ENCODE data around the gene PLEKHF1.

DNA sequence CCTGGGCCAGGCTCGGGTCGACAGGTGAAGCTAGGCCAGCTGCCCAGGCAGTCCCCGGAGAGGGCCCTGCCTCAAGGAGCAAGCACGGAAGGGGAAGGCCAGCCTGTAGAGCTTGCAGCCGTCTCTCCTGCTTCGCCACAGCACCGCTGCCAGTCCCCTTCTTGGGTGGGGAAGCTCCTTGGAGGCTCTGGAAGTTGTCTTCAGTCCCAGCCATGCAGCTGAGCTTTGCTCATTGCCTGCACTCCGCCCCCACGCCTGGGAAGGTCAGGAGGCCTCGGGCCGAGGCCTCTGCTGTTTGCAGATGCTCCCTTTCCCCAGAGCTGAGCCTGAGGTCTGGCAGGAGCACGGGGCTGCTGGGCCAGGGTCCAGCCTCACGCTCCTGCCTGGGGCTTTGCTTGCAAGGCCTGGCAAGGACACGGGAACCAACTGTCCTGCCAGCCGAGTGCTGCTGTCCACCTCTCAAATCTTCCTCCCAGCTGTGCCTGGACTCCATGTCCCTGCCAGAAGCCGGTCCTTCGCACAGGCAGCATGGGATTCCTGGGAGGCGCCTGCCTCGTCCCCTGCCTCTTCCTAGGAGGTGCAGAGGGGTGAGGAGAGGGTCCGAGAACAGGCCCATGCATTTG is 13.3 kb downstream of the PLEKHF1 start:
- TF ChIP-seq CTCF (IDR thresholded peaks at IDR 0.05; ENCODE audit: control extremely low read depth in 1 of 3, insufficient read depth in 1 of 3, low read depth in 1 of 3, low read length in 3 of 3) (no peak), EP300 (IDR thresholded peaks at IDR 0.05; ENCODE audit: borderline replicate concordance in 1 of 2, low read depth in 2 of 2, low read length in 2 of 2) (no peak), POLR2A (IDR thresholded peaks at IDR 0.05; ENCODE audit: control extremely low read depth in 1 of 2, low read depth in 2 of 2, low read length in 2 of 2) (no peak), EGR1 (IDR thresholded peaks at IDR 0.05; ENCODE audit: borderline replicate concordance, low read depth, low read length) (no peak), SP2 (IDR thresholded peaks at IDR 0.05; ENCODE audit: low read length) (no peak), POLR2AphosphoS5 (IDR thresholded peaks at IDR 0.05; ENCODE audit: low read depth, low read length) (no peak), EZH2 (IDR thresholded peaks at IDR 0.05; ENCODE audit: low read depth, low read length, severe bottlenecking) (no peak), SIX5 (IDR thresholded peaks at IDR 0.05; ENCODE audit: low read depth, low read length) (no peak)
- TF ChIP-seq, protein P1, sequence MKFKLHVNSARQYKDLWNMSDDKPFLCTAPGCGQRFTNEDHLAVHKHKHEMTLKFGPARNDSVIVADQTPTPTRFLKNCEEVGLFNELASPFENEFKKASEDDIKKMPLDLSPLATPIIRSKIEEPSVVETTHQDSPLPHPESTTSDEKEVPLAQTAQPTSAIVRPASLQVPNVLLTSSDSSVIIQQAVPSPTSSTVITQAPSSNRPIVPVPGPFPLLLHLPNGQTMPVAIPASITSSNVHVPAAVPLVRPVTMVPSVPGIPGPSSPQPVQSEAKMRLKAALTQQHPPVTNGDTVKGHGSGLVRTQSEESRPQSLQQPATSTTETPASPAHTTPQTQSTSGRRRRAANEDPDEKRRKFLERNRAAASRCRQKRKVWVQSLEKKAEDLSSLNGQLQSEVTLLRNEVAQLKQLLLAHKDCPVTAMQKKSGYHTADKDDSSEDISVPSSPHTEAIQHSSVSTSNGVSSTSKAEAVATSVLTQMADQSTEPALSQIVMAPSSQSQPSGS (IDR thresholded peaks at IDR 0.05; ENCODE audit: low read length) = no peak

All from H1 (cell line).